Measurements from ENCODE around the gene RPS6KA3. TPM values are rescaled to one million over a fixed set of nuclear protein-coding genes. Genes with fewer than 3 reads are reported as not detected.
A peak's percentile ranks its signal among the peaks of the same experiment; 100 is the strongest.
"Not testable (repeated sequence)": the region's sequence is repeated elsewhere in the genome, so short reads cannot be mapped to it uniquely, and the experiment has no call there.

RPS6KA3 gene
- total RNA-seq, 2 donors from 2014 or later: 41.5 to 54.3 TPM

DNA sequence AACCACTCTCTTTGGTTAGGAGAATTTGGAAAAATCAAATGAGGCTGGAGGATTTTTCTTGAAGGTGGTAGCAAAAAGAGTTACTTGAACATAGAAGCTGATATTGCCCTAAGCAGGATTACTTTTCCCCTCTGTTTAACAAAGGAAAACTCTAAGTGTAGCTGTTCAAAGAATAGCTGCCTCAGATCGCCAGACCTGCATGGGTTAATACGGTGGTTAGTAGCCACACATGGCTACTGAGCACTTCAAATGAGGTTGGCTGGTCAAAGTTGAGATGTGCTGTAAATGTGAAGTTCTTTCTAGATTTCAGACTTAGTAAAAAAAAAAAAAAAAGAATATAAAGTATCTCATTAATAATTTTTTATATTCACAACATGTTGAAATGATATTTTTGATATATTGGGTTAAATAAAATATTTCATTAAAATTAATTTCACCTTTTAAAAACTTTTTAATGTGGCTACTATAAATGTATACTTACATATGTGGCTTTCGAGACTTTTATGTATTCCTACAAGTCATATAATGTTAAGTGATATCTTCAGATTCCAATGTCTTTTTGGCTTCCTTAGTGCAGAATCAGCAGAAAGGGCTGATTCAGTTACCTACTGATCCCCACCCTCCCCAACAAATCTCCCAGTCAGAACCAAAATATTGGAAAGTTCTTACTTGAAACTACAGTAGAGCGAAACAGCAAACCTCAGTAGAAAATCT is 3.3 kb upstream of the RPS6KA3 start:
- ATAC-seq (no peak), DNase-seq (ENCODE audit: low spot score in 2 of 2) (no peak)
- H3K27ac Mint-ChIP-seq: no peak overlapping the region
- peaks cover 5% of the 10 kb centered on the region in 2 donors for H3K36me3 Mint-ChIP-seq
- H3K9me3 Mint-ChIP-seq: no peaks in the 10 kb centered on the region

DNA sequence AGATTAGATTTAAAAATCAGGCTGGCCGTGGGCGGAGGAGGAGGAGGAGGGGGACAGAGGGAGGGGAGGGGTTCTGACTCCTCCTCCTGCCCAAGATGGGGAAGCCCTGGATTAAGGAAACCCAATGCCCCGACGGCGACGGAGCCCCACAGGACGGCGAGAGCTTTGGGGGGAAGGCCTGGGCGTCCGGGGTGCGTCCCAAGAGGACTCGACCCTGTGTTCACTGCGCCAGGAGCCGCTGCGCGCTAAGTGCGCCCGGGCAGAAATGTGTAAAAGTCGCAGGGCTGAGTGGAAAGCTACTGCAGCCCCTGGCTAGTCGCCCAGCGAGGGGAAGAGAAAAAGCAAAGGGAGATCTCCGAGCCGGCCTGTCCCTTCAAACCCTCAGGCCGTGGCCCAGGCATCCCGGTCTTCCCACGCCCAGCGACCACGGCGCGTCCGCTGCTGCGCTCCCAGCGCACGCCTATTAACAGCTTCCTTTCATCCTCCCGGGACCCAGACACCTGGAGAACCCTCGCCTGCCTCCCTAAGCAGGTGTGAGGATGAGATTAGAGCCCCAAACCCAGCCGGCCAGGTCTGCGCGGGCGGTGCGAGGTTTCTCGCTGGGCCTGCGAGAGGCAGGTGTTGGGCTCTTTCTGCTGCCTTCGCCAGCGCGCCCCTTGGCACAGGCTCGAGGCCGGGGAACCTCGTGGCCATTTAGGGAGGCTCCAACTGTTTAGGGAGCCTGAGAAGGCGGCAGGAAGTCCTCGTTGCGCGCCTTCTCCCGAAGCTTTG is 1.4 kb upstream of the RPS6KA3 start:
- H3K9me3 Mint-ChIP-seq: no peaks in the 10 kb centered on the region
- DNase-seq (ENCODE audit: low spot score in 2 of 2): peak in 1 of 2 donors; percentile 54
- ATAC-seq: no peak
- peak overlapping the region in 1 of 2 donors; percentile 96 for H3K27ac Mint-ChIP-seq
- H3K36me3 Mint-ChIP-seq: peaks cover 7% of the 10 kb centered on the region in 2 donors

DNA sequence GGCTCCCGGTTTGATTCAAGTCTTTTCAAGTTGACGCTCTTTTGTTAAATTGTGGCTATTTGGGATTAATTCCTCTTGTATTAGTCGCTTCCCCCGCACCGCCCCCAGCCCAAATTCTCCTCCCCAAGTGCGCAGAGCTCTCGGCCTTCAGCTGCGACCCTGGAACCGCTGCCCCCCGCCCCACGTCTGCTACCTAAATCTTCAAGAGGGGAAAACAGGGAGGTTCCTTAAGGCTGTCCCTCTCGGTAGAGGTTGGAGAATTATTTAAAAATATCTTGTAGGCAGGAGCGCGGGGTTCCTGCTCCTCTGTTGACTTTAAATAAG is 860 bp upstream of the RPS6KA3 start:
- ATAC-seq: no peak
- Mint-ChIP-seq H3K36me3 (peaks cover 7% of the 10 kb centered on the region in 2 donors), H3K9me3 (no peaks in the 10 kb centered on the region), H3K27ac (peak overlapping the region; percentile 77 to 96)
- no peak for DNase-seq (ENCODE audit: low spot score in 2 of 2)

DNA sequence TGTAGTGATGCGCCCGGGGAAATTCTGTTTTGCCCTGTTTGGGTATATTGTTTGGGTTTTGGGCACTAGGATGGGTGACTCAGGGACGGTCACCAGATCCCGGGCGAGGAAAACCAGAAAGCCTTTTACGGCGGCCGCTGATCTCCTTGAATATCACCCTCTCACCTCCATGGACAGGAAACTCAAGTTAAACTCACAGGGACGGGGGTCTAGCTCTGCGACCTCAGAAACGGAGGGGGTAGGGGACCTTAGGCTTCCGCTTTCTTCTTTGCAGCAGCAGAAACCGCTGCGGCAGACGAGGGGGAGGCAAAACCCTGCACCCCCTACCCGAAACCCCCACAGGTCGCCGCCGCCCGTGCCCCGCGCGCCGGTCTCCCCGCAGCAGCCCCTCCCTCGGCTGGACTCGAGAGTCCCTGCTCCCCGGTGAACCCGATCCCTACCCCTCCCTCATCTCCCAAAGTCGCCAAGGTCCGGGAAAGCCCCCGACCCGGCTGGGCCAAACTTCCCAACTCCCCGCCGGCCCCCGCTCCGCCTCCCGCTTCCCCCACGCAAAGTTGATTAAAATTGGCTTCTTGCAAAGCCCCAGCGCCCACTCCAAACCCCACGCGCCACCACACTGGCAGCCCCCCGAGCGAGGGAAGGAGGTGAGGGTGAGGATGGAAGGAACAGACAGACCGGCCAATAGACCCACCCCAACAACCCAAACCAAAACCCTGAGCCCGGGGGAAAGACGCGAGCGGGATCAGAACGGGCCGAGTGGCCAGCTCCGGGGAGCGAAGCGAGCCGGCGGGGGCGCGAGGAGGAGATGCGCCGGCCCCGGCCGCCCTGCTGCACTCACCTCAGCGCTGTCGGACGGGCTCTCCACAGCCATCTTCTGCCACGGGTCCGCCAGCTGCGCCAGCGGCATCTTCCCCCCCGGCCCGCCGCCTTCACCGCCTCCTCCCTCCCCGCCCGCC is 705 bp downstream of the RPS6KA3 start:
- peak; percentile 11 to 69 for DNase-seq (ENCODE audit: low spot score in 2 of 2)
- H3K27ac Mint-ChIP-seq: peak overlapping the region; percentile 96 to 99
- H3K36me3 Mint-ChIP-seq: peaks cover 7% of the 10 kb centered on the region in 2 donors
- ATAC-seq: peak; percentile 6 to 30
- H3K9me3 Mint-ChIP-seq: no peaks in the 10 kb centered on the region

DNA sequence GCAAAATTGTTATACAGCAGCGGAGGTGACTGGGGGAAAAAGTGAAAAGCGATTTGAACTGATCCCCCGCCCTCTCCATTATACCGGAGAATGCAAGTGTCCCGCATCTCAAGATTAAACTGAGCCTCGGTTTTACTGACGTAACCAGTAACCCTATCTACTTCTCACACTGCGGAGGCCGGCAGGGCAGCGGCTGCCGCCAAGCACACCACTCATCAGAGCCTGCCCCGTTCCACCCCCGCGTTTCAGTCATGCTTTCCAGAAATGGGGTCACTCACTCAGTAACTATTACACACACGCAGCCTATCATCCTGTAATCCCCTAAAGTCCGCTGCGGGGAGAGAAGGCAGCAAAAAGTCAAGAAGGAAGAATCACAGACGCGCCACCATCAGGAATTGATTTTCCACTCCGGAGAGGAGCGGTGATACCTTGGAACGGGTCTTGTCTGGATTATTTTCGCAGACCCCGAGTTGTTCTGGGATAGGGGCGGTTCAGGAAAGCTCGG is 1.4 kb downstream of the RPS6KA3 start:
- peak; percentile 67 to 78 for ATAC-seq
- Mint-ChIP-seq H3K9me3 (no peaks in the 10 kb centered on the region), H3K27ac (peak overlapping the region; percentile 96 to 99), H3K36me3 (peaks cover 7% of the 10 kb centered on the region in 2 donors)
- peak; percentile 67 to 82 for DNase-seq (ENCODE audit: low spot score in 2 of 2)

DNA sequence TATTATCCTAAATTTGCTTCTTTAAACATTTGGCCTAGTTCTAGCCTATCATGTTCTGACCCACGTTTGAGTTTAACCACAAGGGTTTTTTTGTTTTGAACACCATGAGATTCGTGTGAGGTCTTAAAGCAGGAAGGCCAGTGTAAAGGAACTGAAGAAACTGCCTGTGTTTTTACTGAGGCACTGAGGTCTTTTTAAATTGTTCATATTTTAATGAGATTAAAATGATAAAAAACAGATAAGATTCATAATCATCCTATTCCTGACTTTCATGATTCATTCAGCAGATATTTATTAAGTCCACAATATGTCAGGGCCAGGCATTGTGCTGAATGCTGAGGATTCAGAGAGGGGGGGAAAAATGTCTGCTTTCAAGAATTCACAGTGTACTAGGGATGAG is 3.2 kb downstream of the RPS6KA3 start:
- Mint-ChIP-seq H3K9me3 (no peaks in the 10 kb centered on the region), H3K27ac (peak overlapping the region; percentile 61 to 77), H3K36me3 (peaks cover 7% of the 10 kb centered on the region in 2 donors)
- DNase-seq (ENCODE audit: low spot score in 2 of 2): no peak
- no peak for ATAC-seq

DNA sequence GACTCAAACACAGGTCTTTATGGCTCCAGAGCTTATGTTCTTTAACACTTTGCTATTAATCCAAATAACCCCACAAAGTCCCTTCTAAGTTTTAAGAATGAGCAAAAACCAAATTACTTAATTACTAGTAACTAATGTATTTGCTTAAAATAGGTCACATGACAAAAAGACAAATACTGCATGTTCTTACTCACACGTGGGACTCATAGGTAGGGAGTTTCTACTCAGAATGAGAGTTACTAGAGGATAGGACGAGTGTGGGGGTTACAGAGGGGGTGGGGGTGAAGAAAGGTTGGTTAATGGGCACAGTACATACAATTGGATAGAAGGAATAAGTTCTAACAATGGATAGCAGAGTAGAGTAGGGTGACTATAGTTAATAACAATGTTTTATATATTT is 5.8 kb downstream of the RPS6KA3 start:
- ATAC-seq (no peak), DNase-seq (ENCODE audit: low spot score in 2 of 2) (no peak)
- Mint-ChIP-seq H3K9me3 (no peaks in the 10 kb centered on the region), H3K27ac (peak overlapping the region in 1 of 2 donors; percentile 29), H3K36me3 (peaks cover 7% of the 10 kb centered on the region in 2 donors)

DNA sequence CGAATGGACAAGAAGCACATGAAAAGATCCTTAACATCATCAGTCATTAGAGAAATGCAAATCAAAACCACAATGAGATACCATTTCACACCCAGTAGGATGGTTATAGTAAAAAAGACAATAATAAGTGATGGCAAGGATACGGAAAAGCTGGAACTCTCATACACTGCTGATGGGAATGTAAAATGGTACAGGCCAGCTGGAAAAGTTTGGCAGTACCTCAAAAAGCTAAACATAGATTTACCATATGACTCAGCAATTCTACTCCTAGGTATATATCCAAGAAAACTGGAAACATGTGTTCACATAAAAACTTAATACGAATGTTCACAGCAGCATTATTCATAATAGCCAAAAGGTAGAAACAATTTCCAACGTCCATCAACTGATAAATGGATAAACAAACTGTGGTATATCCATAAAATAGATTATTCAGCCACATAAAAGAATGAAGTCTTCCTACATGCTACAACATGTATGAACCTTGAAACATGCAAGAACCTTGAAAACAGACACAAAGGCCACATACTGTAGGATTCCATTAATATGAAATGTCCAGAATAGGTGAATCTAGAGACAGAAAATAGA is 11.9 kb downstream of the RPS6KA3 start:
- Mint-ChIP-seq H3K36me3 (peaks cover 0 to 4% of the 10 kb centered on the region in 2 donors), H3K27ac (no peak overlapping the region), H3K9me3 (no peaks in the 10 kb centered on the region)
- ATAC-seq (no peak), DNase-seq (ENCODE audit: low spot score in 2 of 2) (no peak)

DNA sequence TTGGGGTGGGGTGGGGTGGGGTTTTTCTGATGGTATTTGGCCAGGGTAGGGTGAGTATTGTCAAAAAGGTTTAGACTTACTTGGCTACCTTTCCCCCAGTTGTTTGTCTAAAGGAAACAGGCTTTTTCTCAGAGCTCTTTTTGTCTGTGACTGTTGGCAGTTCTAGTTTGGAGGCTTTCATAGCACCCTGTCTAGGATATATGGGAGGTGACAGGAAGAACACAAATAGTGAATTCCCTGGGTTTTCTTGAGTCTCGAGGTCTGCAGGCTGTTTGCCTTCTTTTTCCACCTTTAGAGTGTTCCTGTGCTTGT is 13.5 kb downstream of the RPS6KA3 start:
- H3K9me3 Mint-ChIP-seq: no peaks in the 10 kb centered on the region
- peaks cover 4 to 5% of the 10 kb centered on the region in 2 donors for H3K36me3 Mint-ChIP-seq
- peak overlapping the region in 1 of 2 donors; percentile 82 for H3K27ac Mint-ChIP-seq
- no peak for DNase-seq (ENCODE audit: low spot score in 2 of 2)
- no peak for ATAC-seq

DNA sequence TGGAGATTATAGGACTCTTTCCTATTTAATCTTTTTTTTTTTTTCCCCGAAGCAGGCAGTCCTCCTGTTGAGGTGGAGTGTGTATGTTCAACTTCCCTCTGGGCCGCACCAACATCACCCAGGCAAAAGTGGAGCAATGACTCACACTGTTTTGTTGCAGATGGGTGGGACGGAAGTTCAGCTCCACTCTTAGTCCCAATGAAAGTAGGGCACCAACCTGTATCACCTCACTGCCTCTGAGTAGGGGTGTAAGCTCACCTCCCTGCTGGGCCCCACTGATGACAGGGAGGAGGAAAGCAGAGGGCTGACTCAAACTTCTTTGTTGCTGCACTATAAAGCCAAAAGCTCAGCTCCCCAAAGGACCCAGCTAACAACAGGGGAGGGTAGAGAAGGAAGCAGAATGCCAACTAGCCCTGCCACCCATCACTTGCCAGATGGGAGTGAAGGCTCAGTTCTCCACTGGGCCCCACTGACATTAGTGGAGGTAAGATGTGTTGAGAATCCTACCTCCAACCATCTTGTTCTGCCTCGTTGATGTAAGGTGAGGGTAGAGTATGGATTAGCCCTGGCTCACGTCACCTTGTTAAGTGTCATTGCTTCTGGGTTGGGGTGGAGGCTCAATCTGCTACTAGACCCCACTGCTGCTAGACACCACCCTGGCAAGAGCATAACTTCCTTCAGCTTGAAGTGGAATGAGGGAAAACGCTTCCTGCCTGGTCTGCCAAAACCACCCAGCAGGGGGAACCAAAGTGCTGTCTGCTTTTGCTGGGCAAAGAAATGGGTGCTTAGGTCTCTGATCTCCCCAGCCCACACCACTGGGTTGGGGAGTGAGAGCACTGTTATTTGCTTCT is 14.1 kb downstream of the RPS6KA3 start:
- DNase-seq (ENCODE audit: low spot score in 2 of 2) (peak; percentile 56 to 67), ATAC-seq (peak; percentile 78 to 79)
- H3K9me3 Mint-ChIP-seq: no peaks in the 10 kb centered on the region
- peaks cover 4 to 5% of the 10 kb centered on the region in 2 donors for H3K36me3 Mint-ChIP-seq
- H3K27ac Mint-ChIP-seq: peak overlapping the region in 1 of 2 donors; percentile 29

DNA sequence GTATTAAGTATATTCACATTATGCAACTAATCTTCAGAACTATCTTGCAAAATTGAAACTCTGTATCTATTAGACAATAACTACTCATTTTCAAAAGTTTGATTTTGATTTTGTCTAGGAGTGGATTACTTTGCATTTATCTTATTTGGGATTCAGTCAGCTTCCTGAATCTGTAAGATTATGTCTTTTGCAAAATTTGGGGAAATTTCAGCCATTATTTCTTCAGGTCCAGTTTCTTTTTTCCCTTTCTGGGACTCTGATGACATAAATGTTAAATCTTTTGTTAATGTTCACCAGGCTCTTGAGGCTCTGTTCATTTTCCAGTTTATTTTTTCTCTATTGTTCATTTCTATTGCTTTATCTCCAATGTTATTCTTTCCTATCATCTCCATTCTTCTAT is 15.0 kb downstream of the RPS6KA3 start:
- ATAC-seq (no peak), DNase-seq (ENCODE audit: low spot score in 2 of 2) (no peak)
- no peaks in the 10 kb centered on the region for H3K9me3 Mint-ChIP-seq
- H3K36me3 Mint-ChIP-seq: peaks cover 4 to 5% of the 10 kb centered on the region in 2 donors
- H3K27ac Mint-ChIP-seq: no peak overlapping the region

DNA sequence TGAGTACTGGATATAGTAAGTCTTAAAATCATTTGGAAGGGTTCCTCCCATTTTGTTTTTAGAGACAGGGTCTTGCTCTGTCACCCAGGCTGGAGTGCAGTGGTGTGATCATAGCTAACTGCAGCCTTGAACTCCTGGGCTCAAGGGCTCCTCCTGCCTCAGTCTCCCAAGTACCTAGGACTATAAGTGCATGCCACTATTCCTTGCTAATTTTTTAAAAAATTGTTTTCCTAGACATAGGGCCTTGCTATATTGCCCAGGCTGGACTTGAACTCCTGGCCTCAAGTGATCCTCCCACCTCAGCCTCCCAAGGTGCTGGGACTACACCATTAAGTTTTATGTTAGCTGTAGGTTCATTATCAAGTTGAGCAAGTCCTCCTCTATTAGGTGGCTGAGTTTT is 16.6 kb downstream of the RPS6KA3 start:
- not testable (repeated sequence) for H3K27ac Mint-ChIP-seq, H3K36me3 Mint-ChIP-seq, ATAC-seq

DNA sequence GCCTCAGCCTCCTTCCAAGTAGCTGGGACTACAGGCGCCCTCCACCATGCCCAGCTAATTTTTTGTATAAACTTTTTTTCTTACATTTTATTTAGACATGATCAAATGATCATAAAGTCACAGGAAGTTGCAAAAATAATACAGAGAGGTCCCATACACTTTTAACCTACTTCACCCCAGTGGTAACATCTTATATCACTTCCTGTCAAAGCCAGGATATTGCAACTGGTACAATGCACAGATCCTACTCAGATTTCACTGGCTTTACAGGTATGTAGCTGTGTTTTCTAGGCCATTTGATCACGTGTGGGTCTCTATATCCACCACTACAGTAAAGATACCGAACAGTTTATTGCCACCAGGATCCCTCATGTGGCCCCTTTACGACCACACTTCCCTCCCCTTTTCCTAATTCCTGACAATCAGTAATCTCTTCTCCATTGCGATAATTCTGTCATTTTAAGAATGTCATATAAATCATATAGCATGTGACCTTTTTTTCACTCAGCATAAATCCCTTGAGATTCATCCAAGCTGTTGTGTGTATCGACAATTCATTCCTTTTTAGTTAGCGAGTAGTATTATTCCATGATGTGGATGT is 18.0 kb downstream of the RPS6KA3 start:
- Mint-ChIP-seq H3K9me3 (no peaks in the 10 kb centered on the region), H3K27ac (no peak overlapping the region), H3K36me3 (peaks cover 4 to 5% of the 10 kb centered on the region in 2 donors)
- ATAC-seq (no peak), DNase-seq (ENCODE audit: low spot score in 2 of 2) (no peak)

More for the DNA sequence above, 16.6 kb downstream of the RPS6KA3 start:
- not testable (repeated sequence) for DNase-seq (ENCODE audit: low spot score in 2 of 2); H3K9me3 Mint-ChIP-seq

DNA sequence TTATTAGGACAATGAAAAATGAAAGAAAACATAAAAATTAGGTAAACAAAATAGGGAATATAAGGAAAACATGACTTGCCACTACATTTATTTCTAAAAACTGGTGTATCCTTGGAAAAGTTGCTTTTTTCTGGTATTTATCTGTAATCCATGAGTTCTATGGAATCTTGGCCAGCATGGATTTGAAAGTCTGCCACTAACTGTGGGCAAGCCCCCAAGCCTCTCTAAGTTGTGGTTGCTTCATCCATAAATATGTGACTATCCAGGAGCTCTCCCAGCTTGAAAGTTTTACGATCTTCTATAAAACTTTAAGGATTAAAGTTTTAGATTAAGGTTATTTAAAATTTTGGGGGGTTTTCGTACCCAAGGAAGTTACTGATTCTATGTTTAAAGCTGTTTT is 21.8 kb downstream of the RPS6KA3 start:
- H3K36me3 Mint-ChIP-seq: peaks cover 5 to 14% of the 10 kb centered on the region in 2 donors
- no peak for DNase-seq (ENCODE audit: low spot score in 2 of 2)

DNA sequence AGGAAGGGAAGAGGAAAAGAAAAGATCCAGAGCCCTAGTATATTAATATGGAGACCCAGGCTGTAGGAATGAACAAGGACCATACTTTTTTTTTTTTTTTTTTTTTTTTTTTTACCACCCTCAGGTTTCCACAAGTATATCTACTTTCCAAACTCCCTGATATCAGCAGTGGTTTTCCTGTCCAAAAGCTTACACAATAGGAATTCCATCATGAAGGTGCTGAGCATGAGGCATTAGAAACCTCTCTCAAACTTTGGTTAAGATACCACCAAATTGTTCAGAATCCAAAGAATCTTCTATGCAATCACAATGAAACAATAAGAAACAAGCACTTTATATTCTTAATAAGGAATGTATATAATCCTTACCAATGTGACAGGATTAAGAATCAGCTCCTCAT is 26.5 kb downstream of the RPS6KA3 start:
- no peak overlapping the region for H3K27ac Mint-ChIP-seq
- peaks cover 5 to 24% of the 10 kb centered on the region in 2 donors for H3K36me3 Mint-ChIP-seq
- H3K9me3 Mint-ChIP-seq: no peaks in the 10 kb centered on the region
- no peak for DNase-seq (ENCODE audit: low spot score in 2 of 2)
- no peak for ATAC-seq

More for the DNA sequence above, 21.8 kb downstream of the RPS6KA3 start:
- ATAC-seq: no peak
- no peaks in the 10 kb centered on the region for H3K9me3 Mint-ChIP-seq
- no peak overlapping the region for H3K27ac Mint-ChIP-seq
